Kidney epithelial cell (primary cell): ENCODE results near the gene B4GALT5. TPM values are rescaled to one million over a fixed set of nuclear protein-coding genes. Genes with fewer than 3 reads are reported as not detected.

Source experiments
- DNase-seq: peaks from one replicate; pipeline ENCODE4 v3.0.0-alpha.2; 2010; ENCODE audit warnings: low read depth
- H3K27me3 ChIP-seq: 2 replicates; pipeline ENCODE4 v1.6.0; 2011; ENCODE audit warnings: low read length; ENCODE audit not compliant: control insufficient read depth, insufficient read depth
- H3K36me3 ChIP-seq: 2 replicates; pipeline ENCODE4 v1.5.1; 2011; ENCODE audit warnings: low read length; ENCODE audit not compliant: control insufficient read depth, insufficient read depth
- H3K4me3 ChIP-seq: 2 replicates; pipeline ENCODE4 v1.5.1; 2011; ENCODE audit warnings: low read depth, mild to moderate bottlenecking, control low read depth, low read length
- CTCF ChIP-seq: IDR thresholded peaks from 2 replicates; pipeline ENCODE4 v1.5.1; 2011; ENCODE audit warnings: mild to moderate bottlenecking, moderate library complexity, low read length, control low read depth, inconsistent platforms; ENCODE audit not compliant: insufficient read depth, poor library complexity, severe bottlenecking
- total RNA-seq: library from RNA; depleted of rRNA; stranded (reverse); fragments of >200 nt; gene quantifications from 2 replicates; pipeline ENCODE4 v1.2.3, GENCODE V29; 2015

The B4GALT5 gene
- total RNA-seq, 1 donor from 2014 or later: 67.6 TPM

GRCh38 chr20:49715466-49715865, 1.8 kb upstream of the B4GALT5 start:
- H3K36me3 ChIP-seq: no peaks in the 10 kb centered on the region
- TF ChIP-seq CTCF: no peak
- H3K4me3 ChIP-seq: no peak overlapping the region

GRCh38 chr20:49712996-49713752, 504 bp downstream of the B4GALT5 start:
- peak overlapping the region; percentile 80 for H3K4me3 ChIP-seq
- no peak for DNase-seq
- no peaks in the 10 kb centered on the region for H3K27me3 ChIP-seq
- H3K36me3 ChIP-seq: no peaks in the 10 kb centered on the region
- no peak for TF ChIP-seq CTCF

More at GRCh38 chr20:49715466-49715865, 1.8 kb upstream of the B4GALT5 start:
- no peak for DNase-seq
- no peaks in the 10 kb centered on the region for H3K27me3 ChIP-seq

GRCh38 chr20:49712646-49712995, 1.1 kb downstream of the B4GALT5 start:
- H3K36me3 ChIP-seq: no peaks in the 10 kb centered on the region
- peak overlapping the region; percentile 80 for H3K4me3 ChIP-seq
- no peak for TF ChIP-seq CTCF
- H3K27me3 ChIP-seq: no peaks in the 10 kb centered on the region
- DNase-seq: no peak

- no peak for DNase-seq
- Histone ChIP-seq H3K27me3 (no peaks in the 10 kb centered on the region), H3K4me3 (peak overlapping the region; percentile 80), H3K36me3 (no peaks in the 10 kb centered on the region)
- no peak for TF ChIP-seq CTCF
Observed at GRCh38 chr20:49712118-49712517, 1.6 kb downstream of the B4GALT5 start.

GRCh38 chr20:49711667-49711987, 2.1 kb downstream of the B4GALT5 start:
- no peaks in the 10 kb centered on the region for H3K27me3 ChIP-seq
- no peak for TF ChIP-seq CTCF
- peak overlapping the region; percentile 80 for H3K4me3 ChIP-seq
- H3K36me3 ChIP-seq: no peaks in the 10 kb centered on the region
- no peak for DNase-seq

GRCh38 chr20:49710971-49711666, 2.6 kb downstream of the B4GALT5 start:
- Histone ChIP-seq H3K36me3 (no peaks in the 10 kb centered on the region), H3K27me3 (no peaks in the 10 kb centered on the region), H3K4me3 (no peak overlapping the region)
- DNase-seq: no peak
- no peak for TF ChIP-seq CTCF
